HG02970 (cell line): ENCODE results near the gene CT45A7.
"Not testable (repeated sequence)": the region's sequence is repeated elsewhere in the genome, so short reads cannot be mapped to it uniquely, and the experiment has no call there.

ENCODE experiments used
- ATAC-seq: cut with Tn5 transposase; IDR thresholded peaks from one replicate; pipeline ENCODE4 v1.9.1; 2021; ENCODE audit warnings: mild to moderate bottlenecking, moderate library complexity, moderate number of reproducible peaks; ENCODE audit not compliant: unreplicated experiment, low FRiP score

Gene CT45A7

DNA sequence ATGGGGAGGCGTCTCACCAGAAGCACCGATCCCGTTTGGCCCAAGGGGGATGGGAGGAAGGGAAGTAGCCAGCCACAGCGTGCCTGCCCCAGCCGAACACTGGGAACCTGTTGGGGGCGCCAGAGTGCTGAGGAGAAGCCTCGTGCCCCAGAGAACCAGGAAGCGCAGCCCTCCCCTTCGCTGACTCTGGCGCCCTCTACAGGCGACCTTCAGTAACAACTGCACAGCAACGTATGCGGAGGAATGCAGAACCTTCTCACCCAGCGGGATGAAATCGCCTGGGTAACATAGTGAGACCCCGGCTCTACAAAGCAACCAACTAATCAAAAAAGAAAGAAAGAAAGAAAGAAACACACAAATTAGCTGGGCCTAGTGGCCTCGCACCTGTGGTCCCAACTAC is at the start of gene CT45A7:
Gene CT45A7, minus strand, starts transcription at position 101 of the 400 bp plus-strand sequence. CDS start 3,747 bp downstream, outside the sequence.
- ATAC-seq, result not testable (repeated sequence)

- not testable (repeated sequence) for ATAC-seq
These were observed 45.7 kb upstream of the CT45A7 start for GRCh38 chrX:135882741-135883140.

- not testable (repeated sequence) for ATAC-seq
These were observed 34.6 kb upstream of the CT45A7 start, which contains the start of gene CT45A9 for GRCh38 chrX:135871712-135872111. TSS of gene CT45A9 (minus strand) at chrX:135871812. CDS start at chrX:135868061, 3,751 bp downstream.

DNA sequence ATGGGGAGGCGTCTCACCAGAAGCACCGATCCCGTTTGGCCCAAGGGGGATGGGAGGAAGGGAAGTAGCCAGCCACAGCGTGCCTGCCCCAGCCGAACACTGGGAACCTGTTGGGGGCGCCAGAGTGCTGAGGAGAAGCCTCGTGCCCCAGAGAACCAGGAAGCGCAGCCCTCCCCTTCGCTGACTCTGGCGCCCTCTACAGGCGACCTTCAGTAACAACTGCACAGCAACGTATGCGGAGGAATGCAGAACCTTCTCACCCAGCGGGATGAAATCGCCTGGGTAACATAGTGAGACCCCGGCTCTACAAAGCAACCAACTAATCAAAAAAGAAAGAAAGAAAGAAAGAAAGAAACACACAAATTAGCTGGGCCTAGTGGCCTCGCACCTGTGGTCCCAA is 17.4 kb upstream of the CT45A7 start, which contains the start of gene CT45A8:
Gene CT45A8, minus strand, starts transcription at position 101 of the 400 bp plus-strand sequence. CDS start 3,755 bp downstream, outside the sequence.
- not testable (repeated sequence) for ATAC-seq

GRCh38 chrX:135819912-135820311 is 17.2 kb downstream of the CT45A7 start, which contains the start of gene CT45A2:
TSS of gene CT45A2 (minus strand) at chrX:135820012. CDS start at chrX:135816265, 3,747 bp downstream.
- ATAC-seq, result not testable (repeated sequence)

DNA sequence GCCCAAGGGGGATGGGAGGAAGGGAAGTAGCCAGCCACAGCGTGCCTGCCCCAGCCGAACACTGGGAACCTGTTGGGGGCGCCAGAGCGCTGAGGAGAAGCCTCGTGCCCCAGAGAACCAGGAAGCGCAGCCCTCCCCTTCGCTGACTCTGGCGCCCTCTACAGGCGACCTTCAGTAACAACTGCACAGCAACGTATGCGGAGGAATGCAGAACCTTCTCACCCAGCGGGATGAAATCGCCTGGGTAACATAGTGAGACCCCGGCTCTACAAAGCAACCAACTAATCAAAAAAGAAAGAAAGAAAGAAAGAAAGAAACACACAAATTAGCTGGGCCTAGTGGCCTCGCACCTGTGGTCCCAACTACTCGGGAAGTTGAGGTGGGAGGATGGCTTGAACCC is 34.4 kb downstream of the CT45A7 start, which contains the start of gene CT45A6:
Gene CT45A6, minus strand, starts transcription at position 101 of the 400 bp plus-strand sequence. CDS start 3,794 bp downstream, outside the sequence.
- not testable (repeated sequence) for ATAC-seq

- ATAC-seq, result not testable (repeated sequence)
These were observed 51.7 kb downstream of the CT45A7 start, which contains the start of gene CT45A5 for GRCh38 chrX:135785403-135785802. TSS of gene CT45A5 (minus strand) at chrX:135785503. CDS start at chrX:135781729, 3,774 bp downstream.
